IMR-90 (cell line): ENCODE measurements around the gene ASB6. TPM values are rescaled to one million over a fixed set of nuclear protein-coding genes. Genes with fewer than 3 reads are reported as not detected.
A peak's percentile ranks its signal among the peaks of the same experiment; 100 is the strongest.

ENCODE experiments used
- ATAC-seq: fragments of 200-7000 bp; cut with Tn5 transposase; 2 replicates; pipeline ENCODE4 v1.9.1; 2020; ENCODE audit warnings: low read depth, mild to moderate bottlenecking, moderate library complexity
- BruUV-seq: library from RNA; stranded (reverse); fragments of 400-500 nt; replicated peaks from 2 replicates; lab custom pipeline; 2021; lab: Mats Ljungman, UMichigan
- CTCF ChIA-PET: fragments of 300-600 bp; formaldehyde crosslinking; extraction: SDS; loops from one replicate; lab custom pipeline; 2021; ENCODE audit warnings: antibody characterized with exemption; lab: Yijun Ruan, JAX
- POLR2A ChIA-PET: fragments of 300-600 bp; sonication (Branson Sonifier 250); formaldehyde crosslinking; loops from one replicate; lab custom pipeline; 2022; ENCODE audit warnings: antibody characterized with exemption; ENCODE audit not compliant: unreplicated experiment; lab: Charles Lee
- DNase-seq: peaks from one replicate; pipeline ENCODE4 v3.0.0; 2013
- H2AFZ ChIP-seq: replicated peaks from 2 replicates; pipeline ENCODE3; 2013; ENCODE audit warnings: low read length, mild to moderate bottlenecking; ENCODE audit not compliant: poor library complexity
- H2AK5ac ChIP-seq: 2 replicates; pipeline ENCODE4 v1.6.1; 2013; ENCODE audit warnings: low read depth, low read length, inconsistent platforms
- H2AK9ac ChIP-seq: replicated peaks from 2 replicates; pipeline ENCODE3; 2013; ENCODE audit warnings: mild to moderate bottlenecking, low read depth, low read length, moderate library complexity; ENCODE audit not compliant: poor library complexity
- H2BK120ac ChIP-seq: 2 replicates; pipeline ENCODE4 v1.6.1; 2013; ENCODE audit warnings: low read depth, low read length, inconsistent platforms
- H2BK15ac ChIP-seq: 3 replicates; pipeline ENCODE4 v1.6.1; 2013; ENCODE audit warnings: low read depth, low read length, inconsistent platforms
- H2BK20ac ChIP-seq: 2 replicates; pipeline ENCODE4 v1.6.1; 2013; ENCODE audit warnings: low read depth, mild to moderate bottlenecking, inconsistent platforms, low read length, moderate library complexity
- H2BK5ac ChIP-seq: 2 replicates; pipeline ENCODE4 v1.6.1; 2013; ENCODE audit warnings: mild to moderate bottlenecking, low read depth, low read length, inconsistent platforms; ENCODE audit not compliant: poor library complexity, severe bottlenecking
- H3K14ac ChIP-seq: replicated peaks from 2 replicates; pipeline ENCODE4 v1.6.1; 2013; ENCODE audit warnings: low read depth, low read length, inconsistent platforms
- H3K18ac ChIP-seq: 2 replicates; pipeline ENCODE4 v1.6.1; 2013; ENCODE audit warnings: low read depth, low read length, control low read depth
- H3K23ac ChIP-seq: 2 replicates; pipeline ENCODE4 v1.6.1; 2013; ENCODE audit warnings: low read depth, low read length, inconsistent platforms
- H3K27ac ChIP-seq: 2 replicates; pipeline ENCODE4 v1.5.1; 2013; ENCODE audit warnings: mild to moderate bottlenecking, control low read depth, low read length; ENCODE audit not compliant: insufficient read depth
- H3K27me3 ChIP-seq: 2 replicates; pipeline ENCODE4 v1.6.1; 2013; ENCODE audit warnings: low read length; ENCODE audit not compliant: control insufficient read depth, insufficient read depth
- H3K36me3 ChIP-seq: 2 replicates; pipeline ENCODE4 v1.6.1; 2013; ENCODE audit warnings: low read length, mixed read lengths; ENCODE audit not compliant: control insufficient read depth, insufficient read depth
- H3K4ac ChIP-seq: 2 replicates; pipeline ENCODE4 v1.6.1; 2013; ENCODE audit warnings: low read depth, low read length, inconsistent platforms
- H3K4me1 ChIP-seq: 2 replicates; pipeline ENCODE4 v1.6.1; 2013; ENCODE audit warnings: low read length, mixed read lengths; ENCODE audit not compliant: control insufficient read depth, insufficient read depth
- H3K4me2 ChIP-seq: 2 replicates; pipeline ENCODE4 v1.6.1; 2013; ENCODE audit warnings: low read depth, mild to moderate bottlenecking, control low read depth, low read length, moderate library complexity
- H3K4me3 ChIP-seq: 2 replicates; pipeline ENCODE4 v1.5.1; 2013; ENCODE audit warnings: low read depth, mild to moderate bottlenecking, control low read depth, low read length, moderate library complexity; ENCODE audit not compliant: insufficient read depth
- H3K56ac ChIP-seq: 2 replicates; pipeline ENCODE4 v1.6.1; 2013; ENCODE audit warnings: low read length, inconsistent platforms; ENCODE audit not compliant: insufficient read depth; ENCODE audit errors: extremely low read depth
- H3K79me1 ChIP-seq, 2 experiments: 2 replicates each; pipeline ENCODE4 v1.6.1; 2013; ENCODE audit warnings: low read length in 2 of 2, inconsistent platforms in 1 of 2, low read depth in 1 of 2
- H3K9ac ChIP-seq: 2 replicates; pipeline ENCODE4 v1.6.1; 2013; ENCODE audit warnings: low read depth, low read length, control low read depth
- H3K9me1 ChIP-seq: 2 replicates; pipeline ENCODE4 v1.6.1; 2013; ENCODE audit warnings: low read length, inconsistent platforms; ENCODE audit not compliant: insufficient read depth
- H3K9me3 ChIP-seq: 2 replicates; pipeline ENCODE4 v1.6.1; 2013; ENCODE audit warnings: low read length; ENCODE audit not compliant: control insufficient read depth, insufficient read depth
- H4K20me1 ChIP-seq: 2 replicates; pipeline ENCODE4 v1.6.1; 2013; ENCODE audit warnings: low read length, inconsistent platforms; ENCODE audit not compliant: insufficient read depth
- H4K5ac ChIP-seq: 2 replicates; pipeline ENCODE4 v1.6.1; 2013; ENCODE audit warnings: mild to moderate bottlenecking, low read depth, low read length, control low read depth
- H4K8ac ChIP-seq, 2 experiments: 2 replicates each; pipeline ENCODE4 v1.6.1; 2013; ENCODE audit warnings: low read depth in 2 of 2, low read length in 2 of 2, control low read depth in 1 of 2, inconsistent platforms in 1 of 2
- H4K91ac ChIP-seq: 2 replicates; pipeline ENCODE4 v1.6.1; 2013; ENCODE audit warnings: low read depth, low read length, inconsistent platforms; ENCODE audit not compliant: insufficient read depth
- BHLHE40 ChIP-seq: fragments of 150-350 bp; IDR thresholded peaks from 2 replicates; pipeline ENCODE4 v1.6.1; 2016; ENCODE audit warnings: mild to moderate bottlenecking, low read depth, low read length
- CEBPB ChIP-seq: IDR thresholded peaks from 2 replicates; pipeline ENCODE4 v1.6.1; 2012; ENCODE audit warnings: low read depth, low read length, improper control_type of control experiment
- CHD1 ChIP-seq: IDR thresholded peaks from 2 replicates; pipeline ENCODE4 v1.6.1; 2012; ENCODE audit warnings: low read depth, low read length, improper control_type of control experiment
- ELK1 ChIP-seq: fragments of 150-350 bp; IDR thresholded peaks from 2 replicates; pipeline ENCODE4 v1.6.1; 2016; ENCODE audit warnings: low read depth, mild to moderate bottlenecking, low read length, moderate library complexity, borderline replicate concordance
- FOS ChIP-seq: fragments of 150-350 bp; IDR thresholded peaks from 2 replicates; pipeline ENCODE4 v1.6.1; 2016; ENCODE audit warnings: low read depth, low read length
- MAFK ChIP-seq: IDR thresholded peaks from 2 replicates; pipeline ENCODE4 v1.6.1; 2012; ENCODE audit warnings: low read depth, low read length, improper control_type of control experiment
- MAZ ChIP-seq: IDR thresholded peaks from 2 replicates; pipeline ENCODE4 v1.6.1; 2012; ENCODE audit warnings: low read depth, mild to moderate bottlenecking, low read length, improper control_type of control experiment, moderate library complexity, borderline replicate concordance
- MXI1 ChIP-seq: IDR thresholded peaks from 2 replicates; pipeline ENCODE4 v1.6.1; 2012; ENCODE audit warnings: low read depth, mild to moderate bottlenecking, low read length, moderate library complexity, borderline replicate concordance
- NFE2L2 ChIP-seq: fragments of 150-350 bp; IDR thresholded peaks from 2 replicates; pipeline ENCODE4 v1.6.1; 2016; ENCODE audit warnings: low read depth, mild to moderate bottlenecking, low read length
- POLR2A ChIP-seq: IDR thresholded peaks from 2 replicates; pipeline ENCODE4 v1.6.1; 2012; ENCODE audit warnings: mild to moderate bottlenecking, low read depth, low read length
- RAD21 ChIP-seq: IDR thresholded peaks from 2 replicates; pipeline ENCODE4 v1.6.1; 2012; ENCODE audit warnings: low read length, improper control_type of control experiment
- RCOR1 ChIP-seq: IDR thresholded peaks from 2 replicates; pipeline ENCODE4 v1.6.1; 2012; ENCODE audit warnings: mild to moderate bottlenecking, low read length, improper control_type of control experiment; ENCODE audit not compliant: insufficient replicate concordance
- RFX5 ChIP-seq: IDR thresholded peaks from 2 replicates; pipeline ENCODE4 v1.8.0; 2012; ENCODE audit warnings: low read depth, mild to moderate bottlenecking, low read length, moderate library complexity
- SMC3 ChIP-seq: fragments of 150-350 bp; IDR thresholded peaks from 2 replicates; pipeline ENCODE4 v1.6.1; 2016; ENCODE audit warnings: low read depth, mild to moderate bottlenecking, antibody characterized with exemption, low read length, moderate library complexity
- WGBS, 2 experiments: methylation state at CpG; one replicate each; pipeline versions ENCODE4 v1.1.5 to v1.1.7; 2013; ENCODE audit warnings: missing lambda C conversion rate in 2 of 2; ENCODE audit not compliant: insufficient read length in 1 of 2; ENCODE audit errors: extremely low coverage in 2 of 2; 5-methylcytosine and 5-hydroxymethylcytosine counted together
- dilution Hi-C: fragments of 300-500 bp; cut with HindIII; formaldehyde crosslinking; loops from one replicate; pipeline ENCODE4 v1.14.3; 2018; ENCODE audit warnings: low sequenced_read_pairs; ENCODE audit not compliant: unreplicated experiment
- in situ Hi-C: fragments of 300-500 bp; cut with MboI; formaldehyde crosslinking; loops from 3 replicates; pipeline ENCODE4 v1.14.3; 2019; ENCODE audit warnings: low sequenced_read_pairs, inconsistent platforms, mixed read lengths
- intact Hi-C: fragments of 100-400 bp; cut with micrococcal nuclease; formaldehyde crosslinking; loops from 2 replicates; pipeline ENCODE4 v1.10.0; 2022
- polyA plus RNA-seq, 3 experiments: library from polyadenylated mRNA; depleted of rRNA; stranded (reverse); fragments of >200 nt; gene quantifications; 2 replicates each; pipeline ENCODE4 v1.2.3, GENCODE V29; 2012; ENCODE audit warnings: low replicate concordance in 1 of 3
- total RNA-seq: library from RNA; depleted of rRNA; stranded (reverse); fragments of >200 nt; gene quantifications from 2 replicates; pipeline ENCODE4 v1.2.3, GENCODE V29; 2012
- TF ChIP-seq, protein P1 (sequence below): fragments of 150-350 bp; IDR thresholded peaks from 2 replicates; pipeline ENCODE4 v1.6.1; 2017; ENCODE audit warnings: mild to moderate bottlenecking, antibody characterized with exemption, low read length, low read depth

The ASB6 gene
- total and polyA plus RNA-seq, 2 of the 4 experiments (the other 2 are of a cell fraction): 9.7 to 28.9 TPM

- ChIA-PET POLR2A (no interaction called here), CTCF (no interaction called here)
- TF ChIP-seq NFE2L2: no peak
- TF ChIP-seq, protein P1, sequence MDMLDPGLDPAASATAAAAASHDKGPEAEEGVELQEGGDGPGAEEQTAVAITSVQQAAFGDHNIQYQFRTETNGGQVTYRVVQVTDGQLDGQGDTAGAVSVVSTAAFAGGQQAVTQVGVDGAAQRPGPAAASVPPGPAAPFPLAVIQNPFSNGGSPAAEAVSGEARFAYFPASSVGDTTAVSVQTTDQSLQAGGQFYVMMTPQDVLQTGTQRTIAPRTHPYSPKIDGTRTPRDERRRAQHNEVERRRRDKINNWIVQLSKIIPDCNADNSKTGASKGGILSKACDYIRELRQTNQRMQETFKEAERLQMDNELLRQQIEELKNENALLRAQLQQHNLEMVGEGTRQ: no peak
- TF ChIP-seq FOS: no peak
- no peak for TF ChIP-seq POLR2A
- TF ChIP-seq MXI1: no peak
- TF ChIP-seq CHD1: no peak
- no peak for TF ChIP-seq MAZ
- TF ChIP-seq BHLHE40: no peak
- TF ChIP-seq RCOR1: no peak
- no peak for TF ChIP-seq CEBPB
- no peak for TF ChIP-seq RAD21
- TF ChIP-seq ELK1: no peak
- TF ChIP-seq RFX5: no peak
- TF ChIP-seq SMC3: no peak
- TF ChIP-seq MAFK: no peak
- ATAC-seq: peak; percentile 40
- Histone ChIP-seq H2BK15ac (peak overlapping the region; percentile 57; the same call in 2 of the 3 replicates), H3K4me3 (no peak overlapping the region), H2AK9ac (peak overlapping the region; percentile 76), H4K5ac (0 out of 2 replicates have a peak overlapping the region, but pooled peaks have one; percentile 24), H3K9me1 (peaks cover 6% of the 10 kb centered on the region), H2BK5ac (peak overlapping the region; percentile 71), H2AK5ac (peak overlapping the region; percentile 99), H3K9me3 (no peaks in the 10 kb centered on the region), H2AFZ (no peak overlapping the region), H3K27ac (no peak overlapping the region; the same call in 1 of the 2 replicates), H3K36me3 (no peaks in the 10 kb centered on the region), H3K56ac (no peak overlapping the region), H4K8ac (no peak overlapping the region; a peak in 1 of 4 replicates), H2BK120ac (peak overlapping the region; percentile 19; the same call in 1 of the 2 replicates), H3K18ac (no peak overlapping the region), H3K9ac (no peak overlapping the region), H3K4me2 (no peak overlapping the region), H3K14ac (0 out of 2 replicates have a peak overlapping the region, but pooled peaks have one; percentile 25), H3K4ac (peak overlapping the region; percentile 72), H3K27me3 (no peaks in the 10 kb centered on the region), H3K79me1 (peaks cover 0 to 6% of the 10 kb centered on the region in 2 experiments; a peak in 1 of 4 replicates), H3K23ac (peak overlapping the region; percentile 31; the same call in 1 of the 2 replicates), H3K4me1 (peaks cover 6% of the 10 kb centered on the region; the same call in 1 of the 2 replicates), H2BK20ac (peak overlapping the region; percentile 82), H4K91ac (peak overlapping the region; percentile 41), H4K20me1 (no peaks in the 10 kb centered on the region)
- dilution Hi-C loops: no loop called here
- no TSS peak for BruUV-seq
- intact Hi-C loops: no loop called here
- in situ Hi-C loops: no loop called here
- 95 to 100% methylated on average over 2 to 4 of the region's 16 CpGs for WGBS, 2 experiments
- no peak for DNase-seq
Measured at GRCh38 chr9:129648092-129648763, 6.3 kb upstream of the ASB6 start.
